Kidney tubule cell (primary cell): Measurements from ENCODE around the gene ASIP.
A peak's percentile ranks its signal among the peaks of the same experiment; 100 is the strongest.
"Not testable (repeated sequence)": the region's sequence is repeated elsewhere in the genome, so short reads cannot be mapped to it uniquely, and the experiment has no call there.

ENCODE experiments used
- DNase-seq: peaks from one replicate; pipeline ENCODE4 v3.0.0-alpha.2; 2018; ENCODE audit warnings: low spot score

The ASIP gene

GRCh38 chr20:34285450-34285849 lies 44.2 kb downstream of the ASIP start:
- DNase-seq = no peak

DNA sequence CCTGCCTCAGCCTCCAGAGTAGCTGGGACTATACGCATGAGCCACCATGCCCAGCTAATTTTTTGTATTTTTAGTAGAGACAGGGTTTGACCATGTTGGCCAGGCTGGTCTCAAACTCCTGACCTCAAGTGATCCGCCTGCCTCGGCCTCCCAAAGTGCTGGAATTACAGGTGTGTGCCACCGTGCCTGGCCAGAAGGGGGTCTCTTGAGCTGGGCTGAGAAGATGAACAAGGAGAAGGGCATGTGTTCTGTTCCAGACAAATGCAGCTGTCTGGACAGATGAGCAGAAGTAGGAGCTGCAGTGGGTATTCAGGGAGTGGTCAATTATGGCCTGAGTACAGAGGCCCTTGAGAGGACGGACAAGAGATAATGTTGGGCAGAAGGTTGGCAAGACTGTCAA lies 46.3 kb downstream of the ASIP start:
- DNase-seq = not testable (repeated sequence)

GRCh38 chr20:34290471-34290870 lies 49.2 kb downstream of the ASIP start:
- no peak for DNase-seq

DNA sequence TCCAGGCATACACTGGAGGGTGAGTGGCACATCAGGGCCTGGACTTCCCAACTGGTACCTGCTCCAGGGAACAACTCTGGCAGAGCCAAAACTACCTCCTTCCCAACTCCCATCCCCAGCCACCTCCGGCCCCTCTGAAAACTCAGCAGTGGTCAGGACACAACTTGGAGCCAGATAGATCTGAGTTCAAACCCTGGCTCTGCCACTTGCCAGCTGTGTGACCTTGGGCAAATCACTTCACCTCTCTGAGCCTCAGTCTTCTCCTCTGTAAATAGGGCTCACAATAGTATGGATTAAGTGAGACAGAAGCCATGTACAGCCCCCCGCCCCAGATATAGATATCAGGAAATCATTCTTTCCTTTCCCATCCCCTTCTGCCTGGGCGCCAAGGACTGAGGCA lies 51.3 kb downstream of the ASIP start:
- DNase-seq = no peak

- DNase-seq = no peak
These were observed 51.9 kb downstream of the ASIP start for GRCh38 chr20:34293119-34293518.

GRCh38 chr20:34293589-34293988 lies 52.4 kb downstream of the ASIP start:
- no peak for DNase-seq

GRCh38 chr20:34294563-34294962 lies 53.3 kb downstream of the ASIP start:
- no peak for DNase-seq

GRCh38 chr20:34295284-34295683 lies 54.1 kb downstream of the ASIP start:
- no peak for DNase-seq

DNA sequence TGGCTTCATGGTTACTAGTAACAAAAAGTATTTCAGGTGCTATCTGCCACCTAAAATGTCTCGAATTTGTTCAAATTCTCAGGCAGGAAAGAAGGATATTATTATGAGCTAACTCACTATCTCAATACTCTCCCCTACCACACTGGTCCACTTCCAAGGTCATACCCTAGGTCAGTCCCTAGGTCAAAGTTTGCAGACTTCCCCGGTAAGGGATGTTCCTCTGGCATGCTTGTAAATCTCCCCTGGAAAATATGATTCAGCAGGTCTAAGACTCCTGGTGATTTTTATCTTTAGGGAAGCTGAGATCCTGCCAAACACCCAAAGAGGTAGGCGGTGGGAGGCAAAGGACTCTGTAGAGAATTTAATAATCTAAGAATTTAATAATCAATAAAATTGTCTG lies 55.2 kb downstream of the ASIP start:
- DNase-seq = no peak

- DNase-seq = not testable (repeated sequence)
These were observed 57.1 kb downstream of the ASIP start for GRCh38 chr20:34298294-34298784.

GRCh38 chr20:34299556-34300255 lies 58.5 kb downstream of the ASIP start:
- DNase-seq = no peak

GRCh38 chr20:34300256-34300806 lies 59.1 kb downstream of the ASIP start:
- peak; percentile 59 for DNase-seq

- no peak for DNase-seq
These were observed 59.8 kb downstream of the ASIP start for GRCh38 chr20:34300809-34301586.

DNA sequence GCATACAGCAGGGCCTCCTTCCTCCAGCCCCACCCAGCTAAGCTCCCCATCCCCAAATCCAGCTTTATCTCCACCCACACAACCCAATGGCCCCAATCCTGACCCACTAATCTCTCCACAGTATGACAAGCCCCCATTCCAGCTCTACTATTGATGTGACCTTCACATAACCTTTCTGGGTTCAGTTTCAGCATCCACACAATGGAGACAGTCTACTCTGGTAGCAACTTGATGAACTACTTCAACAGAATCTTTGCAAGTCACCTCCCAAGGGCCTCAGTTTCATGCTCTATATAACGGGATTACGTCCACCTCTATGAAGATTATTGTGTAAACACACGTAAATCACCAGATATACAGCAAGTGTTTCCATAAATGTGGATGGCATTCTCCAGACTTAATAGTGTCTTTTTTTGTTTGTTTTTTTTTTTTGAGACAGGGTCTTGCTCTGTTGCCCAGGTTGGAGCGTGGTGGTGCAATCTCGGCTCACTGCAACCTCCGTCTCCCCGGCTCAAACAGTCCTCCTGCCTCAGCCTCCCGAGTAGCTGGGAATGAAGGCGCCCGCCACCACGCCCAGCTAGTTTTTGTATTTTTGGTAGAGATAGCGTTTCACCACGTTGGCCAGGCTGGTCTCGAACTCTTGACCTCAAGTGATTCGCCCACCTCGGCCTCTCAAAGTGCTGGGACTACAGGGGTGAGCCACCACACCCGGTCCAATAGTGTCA lies 60.5 kb downstream of the ASIP start:
- DNase-seq = no peak

- peak; percentile 34 for DNase-seq
These were observed 61.1 kb downstream of the ASIP start for GRCh38 chr20:34302312-34302722.

- peak; percentile 99 for DNase-seq
These were observed 61.7 kb downstream of the ASIP start, which contains the start of gene AHCY for GRCh38 chr20:34302723-34303533. AHCY (minus strand) TSS chr20:34303355; CDS start chr20:34303270, 85 bp downstream.

DNA sequence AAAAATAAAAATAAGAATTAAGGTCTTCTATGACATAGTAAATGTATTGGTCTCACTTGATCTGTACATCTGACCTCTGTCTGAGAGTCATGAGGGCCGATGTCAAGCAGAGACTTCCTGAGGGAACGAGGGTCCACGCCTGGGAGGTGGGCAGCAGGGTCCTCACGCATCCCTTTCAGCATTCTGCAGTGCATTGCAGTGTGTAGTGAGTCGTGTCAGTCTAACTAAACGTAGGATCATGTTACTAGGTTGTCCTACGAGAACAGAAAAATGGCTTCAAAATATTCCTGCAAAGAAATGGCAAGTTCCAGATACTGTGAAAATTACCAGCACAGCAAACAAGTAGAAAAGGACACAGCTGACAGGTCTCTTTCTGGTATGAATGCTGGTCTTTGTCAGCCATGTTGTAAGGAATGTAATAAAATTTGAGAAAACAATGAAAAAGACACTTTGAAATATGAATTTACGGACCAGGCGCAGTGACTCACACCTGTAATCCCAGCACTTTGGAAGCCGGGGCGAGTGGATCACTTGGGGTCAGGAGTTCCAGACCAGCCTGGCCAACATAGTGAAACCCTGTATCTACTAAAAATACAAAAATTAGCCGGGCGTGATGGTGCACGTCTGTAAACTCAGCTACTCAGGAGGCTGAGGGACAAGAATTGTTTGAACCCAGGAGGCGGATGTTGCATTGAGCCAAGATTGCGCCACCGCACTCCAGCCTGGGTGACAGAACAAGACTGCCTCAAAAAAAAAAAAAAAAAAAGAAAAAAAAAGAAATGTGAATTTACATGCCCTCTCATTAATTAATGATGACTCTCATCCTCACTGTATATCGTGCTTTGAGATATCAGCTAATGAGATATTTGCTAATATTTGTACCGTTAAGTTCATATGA lies 64.4 kb downstream of the ASIP start:
- no peak for DNase-seq

DNA sequence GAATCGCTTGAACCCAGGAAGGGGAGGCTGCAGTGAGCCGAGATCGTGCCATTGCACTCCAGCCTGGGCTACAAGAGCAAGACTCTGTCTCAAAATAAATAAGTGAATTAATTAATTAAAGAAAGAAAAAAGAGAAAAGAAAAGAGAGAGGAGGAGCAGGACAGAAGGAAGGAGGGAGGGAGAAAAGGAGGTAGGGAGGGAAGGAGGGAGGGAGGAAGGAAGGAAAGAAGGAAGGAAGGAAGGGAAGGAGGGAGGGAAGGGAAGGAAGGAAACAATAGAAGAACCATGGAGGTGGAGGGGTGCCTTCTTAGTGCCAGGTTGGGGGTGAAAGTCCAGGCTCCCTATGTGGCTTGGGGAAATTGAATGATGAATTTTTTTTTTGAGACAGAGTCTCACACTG lies 68.5 kb downstream of the ASIP start:
- DNase-seq = no peak

DNA sequence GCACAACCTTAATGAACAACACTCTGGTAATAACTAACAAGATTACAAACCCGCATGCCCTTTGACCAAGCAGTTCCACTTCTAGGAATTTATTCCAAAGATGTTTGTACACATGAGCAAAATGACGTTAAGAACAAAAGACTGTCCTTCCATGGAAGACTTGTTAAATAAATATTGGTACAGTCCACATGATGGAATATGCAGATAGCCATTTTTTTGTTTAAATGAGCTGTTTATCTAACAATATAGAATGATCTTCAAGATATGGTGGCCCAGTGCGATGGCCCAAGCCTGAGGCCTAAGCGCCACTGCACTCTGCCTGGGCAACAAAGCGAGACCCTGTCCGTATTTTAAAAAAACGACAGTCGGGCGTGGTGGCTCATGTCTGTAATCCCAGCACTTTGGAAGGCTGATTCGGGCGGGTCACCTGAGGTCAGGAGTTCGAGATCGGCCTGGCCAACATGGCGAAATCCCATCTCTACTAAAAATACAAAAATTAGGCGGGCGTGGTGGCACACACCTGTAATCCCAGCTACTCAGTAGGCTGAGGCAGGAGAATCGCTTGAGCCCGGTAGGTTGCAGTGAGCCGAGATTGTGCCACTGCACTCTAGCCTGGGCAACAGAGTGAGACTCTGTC lies 69.4 kb downstream of the ASIP start:
- no peak for DNase-seq
